ENCODE results near the gene SMIM38. TPM values are rescaled to one million over a fixed set of nuclear protein-coding genes. Genes with fewer than 3 reads are reported as not detected.

The SMIM38 gene
- total and polyA plus RNA-seq, 2 of the 4 experiments (the other 2 are of a cell fraction) = under 0.01 to 0.05 TPM

- TF ChIP-seq USF2 (IDR thresholded peaks at IDR 0.05; ENCODE audit: low read depth, low read length) (no peak), CTCF (conservative IDR thresholded peaks at IDR 0.05; ENCODE audit: low read depth, low read length) (no peak), RCOR1 (IDR thresholded peaks at IDR 0.05; ENCODE audit: insufficient replicate concordance, low read length) (no peak), RFX5 (IDR thresholded peaks at IDR 0.05; ENCODE audit: low read depth, low read length) (no peak), MXI1 (IDR thresholded peaks at IDR 0.05; ENCODE audit: borderline replicate concordance, low read depth, low read length) (no peak), ELK1 (IDR thresholded peaks at IDR 0.05; ENCODE audit: borderline replicate concordance, low read depth, low read length) (no peak), NFE2L2 (IDR thresholded peaks at IDR 0.05; ENCODE audit: low read depth, low read length) (no peak), MAZ (IDR thresholded peaks at IDR 0.05; ENCODE audit: borderline replicate concordance, low read depth, low read length) (no peak), CEBPB (IDR thresholded peaks at IDR 0.05; ENCODE audit: low read depth, low read length) (no peak)
- no peak overlapping the region for H4K91ac ChIP-seq (ENCODE audit: insufficient read depth, low read depth, low read length)
- H3K79me1 ChIP-seq (ENCODE audit: low read depth in 1 of 2, low read length in 2 of 2) = no peaks in the 10 kb centered on the region
- H2BK15ac ChIP-seq (ENCODE audit: low read depth, low read length) = no peak overlapping the region
- DNase-seq (no peak), ATAC-seq (ENCODE audit: low read depth) (no peak)
- H4K8ac ChIP-seq (ENCODE audit: low read depth in 2 of 2, low read length in 2 of 2) = no peak overlapping the region
- H3K14ac ChIP-seq (replicated peaks; ENCODE audit: low read depth, low read length) = no peak overlapping the region; the same call in 1 of the 2 replicates
- H3K4me2 ChIP-seq (ENCODE audit: low read depth, low read length) = no peak overlapping the region
- no peak overlapping the region for H3K9ac ChIP-seq (ENCODE audit: low read depth, low read length)
- no peak overlapping the region for H2AK5ac ChIP-seq (ENCODE audit: low read depth, low read length)
- no peak overlapping the region for H3K56ac ChIP-seq (ENCODE audit: extremely low read depth, insufficient read depth, low read length)
- peaks cover 24% of the 10 kb centered on the region for H3K27me3 ChIP-seq (ENCODE audit: control insufficient read depth, insufficient read depth, low read length)
- no peak overlapping the region for H2AFZ ChIP-seq (replicated peaks; ENCODE audit: low read length, poor library complexity)
- dilution Hi-C loops (cut with HindIII; ENCODE audit: low sequenced_read_pairs, unreplicated experiment) = no loop called here
- no peak overlapping the region for H2BK20ac ChIP-seq (ENCODE audit: low read depth, low read length)
- H3K36me3 ChIP-seq (ENCODE audit: control insufficient read depth, insufficient read depth, low read length) = no peaks in the 10 kb centered on the region
- H3K9me3 ChIP-seq (ENCODE audit: control insufficient read depth, insufficient read depth, low read length) = no peaks in the 10 kb centered on the region
- no peak overlapping the region for H2BK5ac ChIP-seq (ENCODE audit: low read depth, low read length, poor library complexity, severe bottlenecking)
- no peak overlapping the region for H3K27ac ChIP-seq (ENCODE audit: insufficient read depth, low read length)
- H2BK120ac ChIP-seq (ENCODE audit: low read depth, low read length) = no peak overlapping the region
- intact Hi-C loops (cut with micrococcal nuclease) = no loop called here
- no peaks in the 10 kb centered on the region for H3K9me1 ChIP-seq (ENCODE audit: insufficient read depth, low read length)
- 0 out of 2 replicates have a peak, but pooled peaks cover 2% of the 10 kb centered on the region for H3K4me1 ChIP-seq (ENCODE audit: control insufficient read depth, insufficient read depth, low read length)
- no peak overlapping the region for H3K23ac ChIP-seq (ENCODE audit: low read depth, low read length)
- BruUV-seq (replicated peaks) = no TSS peak
- no peaks in the 10 kb centered on the region for H4K20me1 ChIP-seq (ENCODE audit: insufficient read depth, low read length)
- H3K4ac ChIP-seq (ENCODE audit: low read depth, low read length) = no peak overlapping the region
- no peak overlapping the region for H3K4me3 ChIP-seq (ENCODE audit: insufficient read depth, low read depth, low read length)
- no peak overlapping the region for H2AK9ac ChIP-seq (replicated peaks; ENCODE audit: low read depth, low read length, poor library complexity)
- WGBS, 2 experiments (ENCODE audit: extremely low coverage in 2 of 2, insufficient read length in 1 of 2) = 60% methylated on average over 1 of the region's 1 CpG; no CpG with 5 or more reads in 1 of the 2 experiments
- POLR2A ChIA-PET (ENCODE audit: unreplicated experiment) = no interaction called here
- no peak overlapping the region for H3K18ac ChIP-seq (ENCODE audit: low read depth, low read length)
- CTCF ChIA-PET = no interaction called here
- in situ Hi-C loops (cut with MboI; ENCODE audit: low sequenced_read_pairs) = no loop called here
- no peak overlapping the region for H4K5ac ChIP-seq (ENCODE audit: low read depth, low read length)
These were observed 38.7 kb downstream of the SMIM38 start for GRCh38 chr11:69194396-69194795.

Data from IMR-90 (cell line).